ENCODE measurements around the gene SLC34A1. TPM values are rescaled to one million over a fixed set of nuclear protein-coding genes. Genes with fewer than 3 reads are reported as not detected.
"Not testable (repeated sequence)": the region's sequence is repeated elsewhere in the genome, so short reads cannot be mapped to it uniquely, and the experiment has no call there.

Gene SLC34A1
- total RNA-seq, 1 donor from 2014 or later = not detected

- intact Hi-C loops (cut with DNase I) = no loop called here
- ATAC-seq (no peak), DNase-seq (ENCODE audit: missing footprints) (no peak)
These were observed 31.1 kb upstream of the SLC34A1 start for GRCh38 chr5:177353093-177353492.

GRCh38 chr5:177354256-177354655 is 30.0 kb upstream of the SLC34A1 start:
- ATAC-seq (no peak), DNase-seq (ENCODE audit: missing footprints) (no peak)
- intact Hi-C loops (cut with DNase I) = no loop called here

- DNase-seq (ENCODE audit: missing footprints) (no peak), ATAC-seq (no peak)
- intact Hi-C loops (cut with DNase I) = no loop called here
These were observed 29.5 kb upstream of the SLC34A1 start for GRCh38 chr5:177354711-177355110.

GRCh38 chr5:177355162-177355867 is 28.9 kb upstream of the SLC34A1 start:
- ATAC-seq = no peak
- no peak for DNase-seq (ENCODE audit: missing footprints)
- intact Hi-C loops (cut with DNase I) = no loop called here

- no peak for ATAC-seq
- DNase-seq (ENCODE audit: missing footprints) = no peak
- intact Hi-C loops (cut with DNase I) = no loop called here
These were observed 28.4 kb upstream of the SLC34A1 start for GRCh38 chr5:177355868-177356168.

GRCh38 chr5:177356746-177357145 is 27.5 kb upstream of the SLC34A1 start:
- DNase-seq (ENCODE audit: missing footprints) (no peak), ATAC-seq (no peak)
- intact Hi-C loops (cut with DNase I) = no loop called here

GRCh38 chr5:177357146-177357458 is 27.1 kb upstream of the SLC34A1 start:
- DNase-seq (ENCODE audit: missing footprints) = no peak
- ATAC-seq = no peak
- intact Hi-C loops (cut with DNase I) = no loop called here

GRCh38 chr5:177357459-177358351 is 26.5 kb upstream of the SLC34A1 start, which contains the start of gene RGS14:
Gene RGS14 (plus strand): TSS chr5:177357924. CDS start chr5:177358025, 101 bp downstream.
- intact Hi-C loops (cut with DNase I) = no loop called here
- DNase-seq (ENCODE audit: missing footprints) (peak; percentile 81), ATAC-seq (peak; percentile 62)

GRCh38 chr5:177358370-177358819 is 25.8 kb upstream of the SLC34A1 start:
- intact Hi-C loops (cut with DNase I) = no loop called here
- ATAC-seq (peak; percentile 30), DNase-seq (ENCODE audit: missing footprints) (peak; percentile 60)

- ATAC-seq (no peak), DNase-seq (ENCODE audit: missing footprints) (no peak)
- intact Hi-C loops (cut with DNase I) = no loop called here
These were observed 24.8 kb upstream of the SLC34A1 start for GRCh38 chr5:177359451-177359851.

- intact Hi-C loops (cut with DNase I) = no loop called here
These were observed 24.4 kb upstream of the SLC34A1 start for GRCh38 chr5:177359860-177360259.

GRCh38 chr5:177360740-177361139 is 23.5 kb upstream of the SLC34A1 start:
- intact Hi-C loops (cut with DNase I); DNase-seq (ENCODE audit: missing footprints); ATAC-seq: not testable (repeated sequence)

More at GRCh38 chr5:177359860-177360259, 24.4 kb upstream of the SLC34A1 start:
- DNase-seq (ENCODE audit: missing footprints) = no peak
- no peak for ATAC-seq

- intact Hi-C loops (cut with DNase I) = no loop called here
- DNase-seq (ENCODE audit: missing footprints) (peak; percentile 73), ATAC-seq (peak; percentile 6)
These were observed 22.6 kb upstream of the SLC34A1 start for GRCh38 chr5:177361418-177362291.

- ATAC-seq (no peak), DNase-seq (ENCODE audit: missing footprints) (peak; percentile 26)
- intact Hi-C loops (cut with DNase I) = no loop called here
These were observed 22.0 kb upstream of the SLC34A1 start for GRCh38 chr5:177362292-177362609.

- intact Hi-C loops (cut with DNase I) = no loop called here
- DNase-seq (ENCODE audit: missing footprints) = peak; percentile 79
- peak; percentile 51 for ATAC-seq
These were observed 21.4 kb upstream of the SLC34A1 start for GRCh38 chr5:177362610-177363507.

GRCh38 chr5:177363565-177363964 is 20.7 kb upstream of the SLC34A1 start:
- DNase-seq (ENCODE audit: missing footprints) (no peak), ATAC-seq (no peak)
- intact Hi-C loops (cut with DNase I) = no loop called here

- intact Hi-C loops (cut with DNase I) = no loop called here
- ATAC-seq = no peak
These were observed 19.9 kb upstream of the SLC34A1 start for GRCh38 chr5:177364159-177364962.

More at GRCh38 chr5:177364159-177364962, 19.9 kb upstream of the SLC34A1 start:
- no peak for DNase-seq (ENCODE audit: missing footprints)
